22Rv1 (cell line): ENCODE data around the gene ALG14.

Experiments used
- ZFX ChIP-seq: fragments of 450-650 bp; IDR thresholded peaks from 2 replicates; pipeline ENCODE4 v1.6.1; 2017; ENCODE audit warnings: antibody characterized with exemption, borderline replicate concordance
- TF ChIP-seq, protein P1 (sequence below): fragments of 450-650 bp; IDR thresholded peaks from 2 replicates; pipeline ENCODE4 v1.5.1; 2017; ENCODE audit warnings: mild to moderate bottlenecking

DNA sequence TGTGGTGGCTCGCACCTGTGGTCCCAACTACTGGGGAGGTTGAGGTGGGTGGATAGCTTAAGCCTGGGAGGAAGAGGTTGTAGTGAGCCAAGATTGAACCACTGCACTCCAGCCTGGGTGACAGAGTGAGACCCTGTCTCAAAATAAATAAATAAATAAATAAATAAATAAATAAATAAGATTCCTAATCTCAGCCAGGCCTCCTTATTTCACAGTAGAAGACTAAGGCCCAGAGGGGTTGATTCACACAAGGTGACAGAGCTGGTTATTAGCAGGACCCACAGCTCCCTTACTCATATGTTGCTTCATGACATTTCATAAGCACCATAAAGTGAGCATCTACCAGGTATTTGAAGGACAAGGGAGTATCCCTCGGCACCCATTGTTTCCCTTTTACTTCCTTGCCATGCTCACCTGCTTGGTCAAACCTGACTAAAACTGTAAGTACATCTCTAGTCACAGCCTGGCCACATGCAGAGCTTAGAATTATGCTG lies 32.7 kb downstream of the ALG14 start:
- TF ChIP-seq, protein P1, sequence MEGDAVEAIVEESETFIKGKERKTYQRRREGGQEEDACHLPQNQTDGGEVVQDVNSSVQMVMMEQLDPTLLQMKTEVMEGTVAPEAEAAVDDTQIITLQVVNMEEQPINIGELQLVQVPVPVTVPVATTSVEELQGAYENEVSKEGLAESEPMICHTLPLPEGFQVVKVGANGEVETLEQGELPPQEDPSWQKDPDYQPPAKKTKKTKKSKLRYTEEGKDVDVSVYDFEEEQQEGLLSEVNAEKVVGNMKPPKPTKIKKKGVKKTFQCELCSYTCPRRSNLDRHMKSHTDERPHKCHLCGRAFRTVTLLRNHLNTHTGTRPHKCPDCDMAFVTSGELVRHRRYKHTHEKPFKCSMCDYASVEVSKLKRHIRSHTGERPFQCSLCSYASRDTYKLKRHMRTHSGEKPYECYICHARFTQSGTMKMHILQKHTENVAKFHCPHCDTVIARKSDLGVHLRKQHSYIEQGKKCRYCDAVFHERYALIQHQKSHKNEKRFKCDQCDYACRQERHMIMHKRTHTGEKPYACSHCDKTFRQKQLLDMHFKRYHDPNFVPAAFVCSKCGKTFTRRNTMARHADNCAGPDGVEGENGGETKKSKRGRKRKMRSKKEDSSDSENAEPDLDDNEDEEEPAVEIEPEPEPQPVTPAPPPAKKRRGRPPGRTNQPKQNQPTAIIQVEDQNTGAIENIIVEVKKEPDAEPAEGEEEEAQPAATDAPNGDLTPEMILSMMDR: no peak
- TF ChIP-seq ZFX: no peak
